Karpas-422 (cell line): ENCODE measurements around the gene BTBD3. TPM values are rescaled to one million over a fixed set of nuclear protein-coding genes. Genes with fewer than 3 reads are reported as not detected.

Experiments used
- DNase-seq: peaks from one replicate; pipeline ENCODE4 v3.0.0-alpha.2; 2015
- H2AFZ ChIP-seq: fragments of 200-600 bp; sonication (generic); 2 replicates; pipeline ENCODE4 v1.6.1; 2014; ENCODE audit warnings: antibody characterized with exemption, low read length, mixed read lengths
- H3K27ac ChIP-seq: fragments of 200-600 bp; sonication (generic); 2 replicates; pipeline ENCODE4 v1.5.1; 2014; ENCODE audit warnings: mild to moderate bottlenecking, low read length, moderate library complexity
- H3K27me3 ChIP-seq: fragments of 200-600 bp; sonication (generic); 2 replicates; pipeline ENCODE4 v1.6.1; 2014; ENCODE audit warnings: low read length, mixed read lengths
- H3K36me3 ChIP-seq: fragments of 200-600 bp; sonication (generic); 2 replicates; pipeline ENCODE4 v1.6.1; 2014; ENCODE audit warnings: low read length, mixed read lengths; ENCODE audit not compliant: insufficient read depth
- H3K4me1 ChIP-seq: fragments of 200-600 bp; sonication (generic); 2 replicates; pipeline ENCODE4 v1.6.1; 2014; ENCODE audit warnings: mild to moderate bottlenecking, low read length, mixed read lengths
- H3K4me2 ChIP-seq: fragments of 200-600 bp; sonication (generic); 2 replicates; pipeline ENCODE4 v1.6.1; 2014; ENCODE audit warnings: low read length, low read depth, mild to moderate bottlenecking; ENCODE audit not compliant: poor library complexity, severe bottlenecking
- H3K4me3 ChIP-seq: fragments of 200-600 bp; sonication (generic); 2 replicates; pipeline ENCODE4 v1.5.1; 2014; ENCODE audit warnings: mild to moderate bottlenecking, antibody characterized with exemption, low read length, mixed read lengths
- H3K79me2 ChIP-seq: fragments of 200-600 bp; sonication (generic); 2 replicates; pipeline ENCODE4 v1.6.1; 2014; ENCODE audit warnings: mild to moderate bottlenecking, low read length, mixed read lengths
- H3K9ac ChIP-seq: fragments of 200-600 bp; sonication (generic); 2 replicates; pipeline ENCODE4 v1.6.0; 2014; ENCODE audit warnings: low read length
- H3K9me2 ChIP-seq: fragments of 200-600 bp; sonication (generic), shearing (Covaris generic); replicated peaks from 2 replicates; pipeline ENCODE4 v1.6.0; 2014; ENCODE audit warnings: mild to moderate bottlenecking, low read length, moderate library complexity; ENCODE audit not compliant: insufficient read depth
- H3K9me3 ChIP-seq: fragments of 300-700, 200-600 bp; sonication (generic); 2 replicates; pipeline ENCODE4 v1.6.1; 2014; ENCODE audit warnings: low read length, mixed read lengths
- H4K20me1 ChIP-seq: fragments of 200-600 bp; sonication (generic); 2 replicates; pipeline ENCODE4 v1.6.1; 2014; ENCODE audit warnings: mild to moderate bottlenecking, antibody characterized with exemption, low read length, low read depth; ENCODE audit not compliant: insufficient read depth
- total RNA-seq: library from RNA; depleted of rRNA; stranded (reverse); fragments of >200 nt; shearing (Covaris generic); gene quantifications from 2 replicates; pipeline ENCODE4 v1.2.3, GENCODE V29; 2014; ENCODE audit warnings: low replicate concordance

The BTBD3 gene
- total RNA-seq, 1 experiment from 2014 or later = not detected

GRCh38 chr20:11905460-11906179 lies 12.1 kb upstream of the BTBD3 start:
- H3K4me3 ChIP-seq = no peak overlapping the region
- no peak overlapping the region for H3K27ac ChIP-seq
- H3K9ac ChIP-seq = no peak overlapping the region
- no peaks in the 10 kb centered on the region for H4K20me1 ChIP-seq
- H3K27me3 ChIP-seq = no peaks in the 10 kb centered on the region
- H3K79me2 ChIP-seq = no peaks in the 10 kb centered on the region
- no peaks in the 10 kb centered on the region for H3K4me1 ChIP-seq
- peaks cover 18% of the 10 kb centered on the region for H3K9me3 ChIP-seq
- DNase-seq = no peak
- no peak overlapping the region for H3K4me2 ChIP-seq
- no peaks in the 10 kb centered on the region for H3K9me2 ChIP-seq
- no peaks in the 10 kb centered on the region for H3K36me3 ChIP-seq
- no peak overlapping the region for H2AFZ ChIP-seq

GRCh38 chr20:11906626-11907480 lies 10.8 kb upstream of the BTBD3 start:
- Histone ChIP-seq H3K4me3 (no peak overlapping the region), H3K79me2 (no peaks in the 10 kb centered on the region), H3K4me2 (no peak overlapping the region), H3K27ac (no peak overlapping the region), H3K36me3 (no peaks in the 10 kb centered on the region), H3K9ac (no peak overlapping the region), H4K20me1 (no peaks in the 10 kb centered on the region), H3K9me3 (peaks cover 15% of the 10 kb centered on the region), H2AFZ (no peak overlapping the region), H3K9me2 (no peaks in the 10 kb centered on the region), H3K4me1 (no peaks in the 10 kb centered on the region), H3K27me3 (no peaks in the 10 kb centered on the region)
- no peak for DNase-seq

GRCh38 chr20:11907621-11908020 lies 10.1 kb upstream of the BTBD3 start:
- Histone ChIP-seq H3K4me2 (no peak overlapping the region), H3K36me3 (no peaks in the 10 kb centered on the region), H3K79me2 (no peaks in the 10 kb centered on the region), H3K9me2 (no peaks in the 10 kb centered on the region), H3K9me3 (peaks cover 15% of the 10 kb centered on the region), H3K4me1 (no peaks in the 10 kb centered on the region), H3K27me3 (no peaks in the 10 kb centered on the region), H3K9ac (no peak overlapping the region), H3K4me3 (no peak overlapping the region), H3K27ac (no peak overlapping the region), H2AFZ (no peak overlapping the region), H4K20me1 (no peaks in the 10 kb centered on the region)
- DNase-seq = no peak

- Histone ChIP-seq H3K9me2 (no peaks in the 10 kb centered on the region), H3K9ac (no peak overlapping the region), H3K4me2 (no peak overlapping the region), H2AFZ (no peak overlapping the region), H3K4me3 (no peak overlapping the region), H3K4me1 (no peaks in the 10 kb centered on the region), H3K79me2 (no peaks in the 10 kb centered on the region), H3K27me3 (no peaks in the 10 kb centered on the region), H3K27ac (no peak overlapping the region), H4K20me1 (no peaks in the 10 kb centered on the region), H3K9me3 (peaks cover 10% of the 10 kb centered on the region), H3K36me3 (no peaks in the 10 kb centered on the region)
- peak; percentile 41 for DNase-seq
These were observed 5.6 kb upstream of the BTBD3 start for GRCh38 chr20:11912013-11912658.

GRCh38 chr20:11912659-11913415 lies 4.9 kb upstream of the BTBD3 start:
- DNase-seq = no peak

GRCh38 chr20:11918391-11918845 lies 725 bp downstream of the BTBD3 start:
- peaks cover 12% of the 10 kb centered on the region; the same call in 1 of the 2 replicates for H3K9me3 ChIP-seq
- H3K4me2 ChIP-seq = no peak overlapping the region
- DNase-seq = no peak
- no peaks in the 10 kb centered on the region for H3K9me2 ChIP-seq
- H3K79me2 ChIP-seq = no peaks in the 10 kb centered on the region
- no peak overlapping the region for H3K9ac ChIP-seq
- H4K20me1 ChIP-seq = no peaks in the 10 kb centered on the region
- no peak overlapping the region for H2AFZ ChIP-seq
- no peaks in the 10 kb centered on the region for H3K4me1 ChIP-seq
- no peaks in the 10 kb centered on the region for H3K36me3 ChIP-seq
- H3K27ac ChIP-seq = no peak overlapping the region
- no peak overlapping the region for H3K4me3 ChIP-seq
- no peaks in the 10 kb centered on the region for H3K27me3 ChIP-seq

More at GRCh38 chr20:11912659-11913415, 4.9 kb upstream of the BTBD3 start:
- Histone ChIP-seq H3K9me3 (peaks cover 7% of the 10 kb centered on the region; the same call in 1 of the 2 replicates), H3K4me2 (no peak overlapping the region), H3K4me3 (no peak overlapping the region), H3K27ac (no peak overlapping the region), H3K27me3 (no peaks in the 10 kb centered on the region), H4K20me1 (no peaks in the 10 kb centered on the region), H3K79me2 (no peaks in the 10 kb centered on the region), H2AFZ (no peak overlapping the region), H3K9me2 (no peaks in the 10 kb centered on the region), H3K4me1 (no peaks in the 10 kb centered on the region), H3K9ac (no peak overlapping the region), H3K36me3 (no peaks in the 10 kb centered on the region)

- Histone ChIP-seq H3K27me3 (no peaks in the 10 kb centered on the region), H3K9ac (no peak overlapping the region), H4K20me1 (no peaks in the 10 kb centered on the region), H3K4me1 (no peaks in the 10 kb centered on the region), H3K27ac (no peak overlapping the region), H3K9me3 (peaks cover 8% of the 10 kb centered on the region; the same call in 1 of the 2 replicates), H3K9me2 (no peaks in the 10 kb centered on the region), H2AFZ (no peak overlapping the region), H3K36me3 (no peaks in the 10 kb centered on the region), H3K4me3 (no peak overlapping the region), H3K79me2 (no peaks in the 10 kb centered on the region), H3K4me2 (no peak overlapping the region)
- DNase-seq = no peak
These were observed 1.3 kb downstream of the BTBD3 start for GRCh38 chr20:11918981-11919380.
